ENCODE data around the gene HAT1.
"Not testable (repeated sequence)": the region's sequence is repeated elsewhere in the genome, so short reads cannot be mapped to it uniquely, and the experiment has no call there.

Gene HAT1

GRCh38 chr2:171964308-171964707, 42.0 kb downstream of the HAT1 start:
- no peak overlapping the region for H3K27ac ChIP-seq
- TF ChIP-seq ZFX (IDR thresholded peaks at IDR 0.05): no peak
- TF ChIP-seq, protein P1, sequence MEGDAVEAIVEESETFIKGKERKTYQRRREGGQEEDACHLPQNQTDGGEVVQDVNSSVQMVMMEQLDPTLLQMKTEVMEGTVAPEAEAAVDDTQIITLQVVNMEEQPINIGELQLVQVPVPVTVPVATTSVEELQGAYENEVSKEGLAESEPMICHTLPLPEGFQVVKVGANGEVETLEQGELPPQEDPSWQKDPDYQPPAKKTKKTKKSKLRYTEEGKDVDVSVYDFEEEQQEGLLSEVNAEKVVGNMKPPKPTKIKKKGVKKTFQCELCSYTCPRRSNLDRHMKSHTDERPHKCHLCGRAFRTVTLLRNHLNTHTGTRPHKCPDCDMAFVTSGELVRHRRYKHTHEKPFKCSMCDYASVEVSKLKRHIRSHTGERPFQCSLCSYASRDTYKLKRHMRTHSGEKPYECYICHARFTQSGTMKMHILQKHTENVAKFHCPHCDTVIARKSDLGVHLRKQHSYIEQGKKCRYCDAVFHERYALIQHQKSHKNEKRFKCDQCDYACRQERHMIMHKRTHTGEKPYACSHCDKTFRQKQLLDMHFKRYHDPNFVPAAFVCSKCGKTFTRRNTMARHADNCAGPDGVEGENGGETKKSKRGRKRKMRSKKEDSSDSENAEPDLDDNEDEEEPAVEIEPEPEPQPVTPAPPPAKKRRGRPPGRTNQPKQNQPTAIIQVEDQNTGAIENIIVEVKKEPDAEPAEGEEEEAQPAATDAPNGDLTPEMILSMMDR (conservative IDR thresholded peaks at IDR 0.05): no peak

- no peak for TF ChIP-seq ZFX (IDR thresholded peaks at IDR 0.05)
- TF ChIP-seq, protein P1 (conservative IDR thresholded peaks at IDR 0.05): no peak
Observed at GRCh38 chr2:171965238-171965637, 43.0 kb downstream of the HAT1 start.

GRCh38 chr2:171965661-171966060, 43.4 kb downstream of the HAT1 start:
- TF ChIP-seq ZFX (IDR thresholded peaks at IDR 0.05): no peak
- TF ChIP-seq, protein P1 (conservative IDR thresholded peaks at IDR 0.05): no peak
- no peak overlapping the region for H3K27ac ChIP-seq

More at GRCh38 chr2:171965238-171965637, 43.0 kb downstream of the HAT1 start:
- no peak overlapping the region for H3K27ac ChIP-seq

DNA sequence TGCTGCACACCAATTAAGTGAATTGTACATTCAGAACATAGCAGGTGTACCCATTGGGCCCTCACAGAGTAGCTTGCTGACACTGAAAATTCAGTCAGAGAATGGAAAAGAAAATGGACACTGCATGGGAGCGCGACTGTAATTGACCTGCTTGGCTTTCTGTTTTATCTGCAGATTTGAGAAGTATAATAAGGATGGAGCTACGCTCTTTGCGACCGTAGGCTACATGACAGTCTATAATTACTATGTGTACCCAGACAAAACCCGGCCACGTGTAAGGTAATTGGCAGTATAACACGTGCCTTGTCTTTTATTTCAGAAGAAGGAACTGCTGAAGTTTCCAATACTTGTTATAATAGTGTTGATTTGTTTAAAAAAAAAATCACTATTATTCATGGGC, 44.0 kb downstream of the HAT1 start:
- H3K27ac ChIP-seq: no peak overlapping the region
- TF ChIP-seq, protein P1 (conservative IDR thresholded peaks at IDR 0.05): no peak
- no peak for TF ChIP-seq ZFX (IDR thresholded peaks at IDR 0.05)

- H3K27ac ChIP-seq: no peak overlapping the region
- TF ChIP-seq, protein P1 (conservative IDR thresholded peaks at IDR 0.05): no peak
- no peak for TF ChIP-seq ZFX (IDR thresholded peaks at IDR 0.05)
Observed at GRCh38 chr2:171966688-171967087, 44.4 kb downstream of the HAT1 start.

GRCh38 chr2:171968509-171968908, 46.2 kb downstream of the HAT1 start:
- no peak for TF ChIP-seq ZFX (IDR thresholded peaks at IDR 0.05)
- TF ChIP-seq, protein P1 (conservative IDR thresholded peaks at IDR 0.05): no peak
- H3K27ac ChIP-seq: no peak overlapping the region

DNA sequence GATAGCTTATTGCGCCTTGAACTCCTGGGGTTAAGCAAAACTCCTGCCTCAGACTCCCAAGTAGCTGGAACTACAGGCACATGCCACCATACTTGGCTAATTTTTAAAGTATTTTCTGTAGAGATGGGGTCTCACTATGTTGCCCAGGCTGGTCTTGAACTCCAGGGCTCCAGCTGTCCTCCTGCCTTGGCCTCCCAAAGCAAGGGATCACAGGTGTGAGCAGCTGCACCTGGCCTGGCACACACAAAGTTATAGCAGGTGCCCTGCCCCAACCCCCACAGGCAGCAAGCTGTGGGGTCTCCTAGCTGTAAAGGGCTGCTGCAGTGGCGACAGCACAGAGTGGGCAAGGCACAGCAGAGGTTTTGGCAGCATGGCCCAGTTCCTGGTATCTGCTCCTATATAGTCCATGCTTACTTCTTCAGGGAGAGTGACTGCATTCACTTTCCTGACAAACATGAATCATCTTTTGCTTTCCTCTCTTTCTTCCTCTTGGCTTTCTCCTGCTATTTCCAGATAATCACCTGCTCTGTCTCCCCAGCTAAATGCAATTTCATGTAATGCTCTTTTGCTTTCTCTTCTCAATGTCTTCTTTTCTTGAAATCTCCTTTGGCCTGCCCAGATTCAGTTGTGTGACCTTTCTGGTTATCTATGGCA, 50.2 kb downstream of the HAT1 start:
- no peak for TF ChIP-seq ZFX (IDR thresholded peaks at IDR 0.05)

GRCh38 chr2:171979103-171979502, 56.8 kb downstream of the HAT1 start:
- H3K27ac ChIP-seq: no peak overlapping the region
- TF ChIP-seq, protein P1 (conservative IDR thresholded peaks at IDR 0.05): no peak
- TF ChIP-seq ZFX (IDR thresholded peaks at IDR 0.05): no peak

More for the DNA sequence above, 50.2 kb downstream of the HAT1 start:
- no peak overlapping the region for H3K27ac ChIP-seq

GRCh38 chr2:171983924-171984323, 61.7 kb downstream of the HAT1 start:
- not testable (repeated sequence) for H3K27ac ChIP-seq
